Stimulated activated CD4-positive, alpha-beta T cell treated with anti-CD3 and anti-CD28 coated beads, Interleukin-1b, Interleukin-23, amount 100 ng/mL, for 4 hours (primary cell): ENCODE data around the gene STX11.

Experiments used
- DNase-seq, 2 donors: peaks; one replicate each; pipeline ENCODE4 v3.0.0-alpha.2; 2020; ENCODE audit warnings: low read depth in 2 of 2

STX11 gene

GRCh38 chr6:144215402-144215931 is 65.2 kb downstream of the STX11 start:
- no peak for DNase-seq

- DNase-seq = peak; percentile 79 to 91
Measured at GRCh38 chr6:144215932-144216667, 65.8 kb downstream of the STX11 start.

- DNase-seq = no peak
Measured at GRCh38 chr6:144216668-144217218, 66.4 kb downstream of the STX11 start.

GRCh38 chr6:144217264-144217663 is 66.9 kb downstream of the STX11 start:
- DNase-seq = no peak

- no peak for DNase-seq
Measured at GRCh38 chr6:144217797-144218196, 67.5 kb downstream of the STX11 start.

- DNase-seq = no peak
Measured at GRCh38 chr6:144219056-144219685, 68.9 kb downstream of the STX11 start.

GRCh38 chr6:144220031-144220790 is 69.9 kb downstream of the STX11 start:
- no peak for DNase-seq

GRCh38 chr6:144223686-144224085 is 73.4 kb downstream of the STX11 start:
- no peak for DNase-seq

GRCh38 chr6:144231721-144232120 is 81.4 kb downstream of the STX11 start:
- DNase-seq = no peak

GRCh38 chr6:144232176-144232831 is 82.0 kb downstream of the STX11 start:
- DNase-seq = no peak

- DNase-seq = no peak
Measured at GRCh38 chr6:144232832-144233230, 82.5 kb downstream of the STX11 start.

- no peak for DNase-seq
Measured at GRCh38 chr6:144234399-144234798, 84.1 kb downstream of the STX11 start.

GRCh38 chr6:144234935-144235334 is 84.6 kb downstream of the STX11 start:
- no peak for DNase-seq
